ENCODE results near the gene GRID2. TPM values are rescaled to one million over a fixed set of nuclear protein-coding genes. Genes with fewer than 3 reads are reported as not detected.
"Not testable (repeated sequence)": the region's sequence is repeated elsewhere in the genome, so short reads cannot be mapped to it uniquely, and the experiment has no call there.

Gene GRID2
- total RNA-seq, 1 donor, result not detected

- no peak overlapping the region for H3K4me3 ChIP-seq (ENCODE audit: low read depth, low read length)
- DNase-seq (ENCODE audit: low read depth), result no peak
- no peak for TF ChIP-seq CTCF (IDR thresholded peaks at IDR 0.05; ENCODE audit: insufficient read depth, low read depth, low read length)
Observed at GRCh38 chr4:92450694-92451093, 146.9 kb downstream of the GRID2 start.

DNA sequence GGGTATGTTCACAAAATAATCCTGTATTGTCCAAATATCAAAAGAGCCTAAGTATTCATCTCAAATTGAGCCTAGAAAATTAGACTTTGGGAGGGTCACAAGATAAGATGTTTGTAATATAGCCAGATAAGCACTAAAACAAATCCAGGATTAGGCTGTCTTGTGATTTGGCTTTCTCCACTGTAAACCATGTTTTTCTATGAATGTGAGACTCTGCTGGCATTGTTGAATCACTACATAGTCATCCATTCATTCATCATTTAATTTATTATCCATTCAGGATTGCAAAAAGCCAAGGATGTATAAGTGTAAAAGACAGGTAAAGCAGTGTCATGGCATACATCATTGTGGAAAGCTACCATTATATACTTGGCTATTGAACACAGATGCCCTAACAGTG lies 148.0 kb downstream of the GRID2 start:
- no peak overlapping the region for H3K4me3 ChIP-seq (ENCODE audit: low read depth, low read length)
- no peak for DNase-seq (ENCODE audit: low read depth)
- TF ChIP-seq CTCF (IDR thresholded peaks at IDR 0.05; ENCODE audit: insufficient read depth, low read depth, low read length), result no peak

DNA sequence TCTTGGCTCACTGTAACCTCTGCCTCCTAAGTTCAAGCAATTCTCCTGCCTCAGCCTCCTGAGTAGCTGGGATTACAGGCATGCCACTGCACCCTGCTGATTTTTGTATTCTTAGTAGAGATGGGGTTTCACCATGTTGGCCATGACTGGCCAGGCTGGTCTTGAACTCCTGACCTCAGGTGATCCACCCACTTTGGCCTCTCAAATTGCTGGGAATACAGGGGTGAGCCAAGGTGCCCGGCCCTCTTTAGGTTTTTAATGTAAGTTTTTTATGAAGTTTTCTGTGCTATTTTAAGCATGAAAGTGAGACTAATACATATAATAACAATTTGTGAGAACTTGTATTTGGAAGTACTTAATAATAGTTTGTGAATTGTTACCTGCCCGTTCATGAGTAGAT lies 148.6 kb downstream of the GRID2 start:
- not testable (repeated sequence) for DNase-seq (ENCODE audit: low read depth); H3K4me3 ChIP-seq (ENCODE audit: low read depth, low read length)

DNA sequence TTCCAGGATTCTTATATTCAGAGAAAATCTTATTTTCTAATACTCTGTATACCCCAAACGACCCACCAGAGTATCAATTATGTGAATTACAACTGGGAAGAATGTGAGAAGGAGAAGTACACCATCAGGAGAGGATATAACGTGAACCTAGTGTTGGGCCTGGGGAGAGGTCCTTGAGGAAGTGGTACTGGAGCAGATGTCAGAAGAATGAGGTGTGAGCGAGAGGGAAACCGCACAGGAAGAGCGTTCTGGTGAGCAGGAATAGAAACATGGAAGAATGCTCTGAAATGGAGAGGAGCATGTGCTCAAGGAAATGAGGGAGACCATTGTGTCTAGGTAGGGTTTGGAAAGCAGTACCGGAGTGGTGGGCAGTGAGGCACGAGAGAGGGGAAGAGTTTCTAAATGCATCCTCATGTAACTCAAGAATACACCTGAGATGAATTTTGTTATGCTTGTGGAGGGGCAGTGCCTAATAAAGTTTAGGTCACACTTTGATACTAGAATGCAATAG lies 151.6 kb downstream of the GRID2 start:
- no peak overlapping the region for H3K4me3 ChIP-seq (ENCODE audit: low read depth, low read length)
- DNase-seq (ENCODE audit: low read depth), result no peak
- no peak for TF ChIP-seq CTCF (IDR thresholded peaks at IDR 0.05; ENCODE audit: insufficient read depth, low read depth, low read length)

GRCh38 chr4:92455951-92456350 lies 152.2 kb downstream of the GRID2 start:
- H3K4me3 ChIP-seq (ENCODE audit: low read depth, low read length), result no peak overlapping the region
- no peak for DNase-seq (ENCODE audit: low read depth)
- TF ChIP-seq CTCF (IDR thresholded peaks at IDR 0.05; ENCODE audit: insufficient read depth, low read depth, low read length), result no peak

DNA sequence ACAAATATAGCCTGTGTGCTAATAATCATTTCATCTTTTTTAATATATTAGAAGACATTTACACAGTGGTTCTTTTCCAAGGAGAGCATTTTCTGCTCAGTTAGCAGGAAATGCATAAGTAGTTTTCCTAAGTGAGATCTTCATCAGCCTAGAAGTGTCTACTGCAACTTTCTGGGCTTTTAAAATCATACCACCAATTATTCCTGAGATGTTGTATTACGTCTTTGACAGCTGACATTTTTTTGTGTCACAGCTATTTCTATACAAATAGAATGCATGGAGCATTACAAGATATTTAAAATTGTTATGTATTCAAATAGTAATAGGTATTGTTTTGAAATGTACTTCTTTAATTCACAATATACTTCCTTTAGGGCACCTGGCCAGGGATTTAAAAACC lies 158.0 kb downstream of the GRID2 start:
- DNase-seq (ENCODE audit: low read depth), result no peak
- TF ChIP-seq CTCF (IDR thresholded peaks at IDR 0.05; ENCODE audit: insufficient read depth, low read depth, low read length), result no peak
- no peak overlapping the region for H3K4me3 ChIP-seq (ENCODE audit: low read depth, low read length)

DNA sequence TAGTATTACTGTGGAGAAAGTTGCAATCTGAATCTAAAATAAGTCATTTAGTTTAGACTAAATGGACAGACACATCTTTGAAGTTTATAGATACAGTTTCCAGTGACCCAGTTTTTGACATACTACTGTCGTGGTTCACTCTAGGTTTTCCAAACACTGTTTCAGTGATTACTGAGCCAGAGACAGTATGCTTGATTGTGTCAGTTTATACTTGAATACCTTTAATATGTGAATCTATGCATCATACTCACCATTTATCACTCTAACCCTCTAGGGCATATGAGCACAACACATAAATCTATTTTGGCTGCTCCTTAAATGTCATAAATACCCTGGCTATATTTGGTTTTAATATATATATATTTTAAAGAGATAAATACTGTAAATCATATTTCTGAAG lies 173.5 kb downstream of the GRID2 start:
- H3K4me3 ChIP-seq (ENCODE audit: low read depth, low read length), result no peak overlapping the region
- DNase-seq (ENCODE audit: low read depth), result no peak
- no peak for TF ChIP-seq CTCF (IDR thresholded peaks at IDR 0.05; ENCODE audit: insufficient read depth, low read depth, low read length)
